Stimulated activated CD4-positive, alpha-beta T cell treated with anti-CD3 and anti-CD28 coated beads, Interleukin-12 subunit alpha, Interleukin-12 subunit beta, amount 100 ng/mL, for 4 hours (primary cell): ENCODE measurements around the gene RAB11A.

Source experiments
- DNase-seq: peaks from one replicate; pipeline ENCODE4 v3.0.0-alpha.2; 2020

RAB11A gene

DNA sequence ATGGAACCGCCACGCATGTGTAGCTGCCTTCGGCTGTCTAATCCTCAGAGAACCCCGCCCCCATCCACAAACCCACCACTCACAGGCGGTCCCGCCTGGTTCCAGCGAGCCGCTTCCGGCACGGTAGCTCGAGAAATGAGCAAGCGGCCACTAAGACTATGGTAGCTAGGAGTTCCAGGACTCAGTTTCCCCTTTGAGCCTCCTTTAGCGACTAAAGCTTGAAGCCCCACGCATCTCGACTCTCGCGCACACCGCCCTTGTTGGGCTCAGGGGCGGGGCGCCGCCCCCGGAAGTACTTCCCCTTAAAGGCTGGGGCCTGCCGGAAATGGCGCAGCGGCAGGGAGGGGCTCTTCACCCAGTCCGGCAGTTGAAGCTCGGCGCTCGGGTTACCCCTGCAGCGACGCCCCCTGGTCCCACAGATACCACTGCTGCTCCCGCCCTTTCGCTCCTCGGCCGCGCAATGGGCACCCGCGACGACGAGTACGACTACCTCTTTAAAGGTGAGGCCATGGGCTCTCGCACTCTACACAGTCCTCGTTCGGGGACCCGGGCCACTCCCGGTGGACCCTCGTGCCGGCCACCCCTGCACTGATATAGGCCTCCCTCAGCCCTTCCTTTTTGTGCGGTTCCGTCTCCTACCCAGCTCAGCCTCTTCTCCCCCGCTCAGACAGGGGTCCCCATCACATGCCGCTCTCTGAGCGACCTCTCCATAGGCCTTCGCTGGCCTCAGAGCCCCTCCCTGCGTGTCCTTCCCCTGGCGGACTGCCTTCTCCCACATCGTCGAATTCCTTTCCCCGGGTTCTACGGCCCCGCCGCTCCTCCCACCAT is at the start of gene RAB11A:
TSS of gene RAB11A (plus strand) at position 366 of the 828 bp plus-strand sequence. CDS start at position 461, 95 bp downstream.
- DNase-seq, result peak; percentile 91

DNA sequence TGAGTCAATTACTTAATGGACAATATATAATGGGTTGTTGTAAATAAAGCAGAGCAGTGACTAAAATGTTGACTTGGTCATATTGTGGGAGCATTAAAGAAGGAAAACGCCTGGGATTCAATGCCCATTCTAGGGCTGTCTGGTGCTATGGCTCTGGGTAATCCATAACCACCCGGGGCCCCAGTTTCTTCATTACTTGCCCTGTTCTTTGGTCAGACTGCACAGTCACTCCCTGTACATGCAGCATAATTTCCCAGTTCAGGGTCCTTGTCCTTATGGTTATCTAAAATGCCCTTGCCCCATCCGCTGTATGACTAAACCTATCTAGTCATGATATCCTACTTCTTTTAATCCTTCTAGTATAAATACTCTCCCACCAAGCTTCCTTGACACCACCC is 49.7 kb upstream of the RAB11A start:
- DNase-seq, result no peak

DNA sequence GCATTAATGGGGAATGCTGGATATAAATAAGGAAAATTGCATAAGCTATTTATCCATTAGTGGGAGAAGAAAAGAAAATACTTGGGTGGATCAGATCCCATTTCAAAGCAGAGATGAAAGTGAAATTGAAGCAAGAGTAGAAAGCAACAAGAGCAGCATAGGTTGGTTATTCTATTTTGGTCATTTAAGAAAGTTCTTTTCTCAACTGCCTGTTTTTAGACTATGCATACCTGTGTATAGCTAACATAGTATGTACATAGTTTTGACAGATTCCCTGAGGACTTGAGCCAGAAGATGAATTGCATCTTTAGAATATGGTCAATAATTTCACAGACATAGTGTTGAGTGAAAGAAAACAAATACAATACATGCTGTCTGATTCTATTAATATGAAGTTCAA is 48.2 kb upstream of the RAB11A start:
- no peak for DNase-seq

DNA sequence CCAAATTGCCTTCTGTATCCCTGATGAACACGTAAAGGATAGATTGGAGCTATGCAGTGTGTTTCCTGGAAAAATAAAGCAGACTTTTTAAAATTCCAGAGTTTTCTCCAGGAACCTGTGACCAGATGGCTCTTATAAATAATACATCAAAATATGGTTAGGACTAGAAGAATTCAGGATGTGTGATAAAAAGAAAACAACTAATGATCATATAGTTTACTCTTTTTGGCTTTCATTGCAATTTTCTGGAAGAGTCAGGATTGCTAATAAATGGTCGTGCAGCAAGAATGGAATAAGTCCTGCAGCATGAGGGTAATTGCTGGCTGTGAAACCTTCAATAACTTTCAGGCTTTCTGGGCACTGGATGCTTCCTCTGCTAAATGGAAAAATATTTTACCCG is 47.0 kb upstream of the RAB11A start:
- no peak for DNase-seq

DNA sequence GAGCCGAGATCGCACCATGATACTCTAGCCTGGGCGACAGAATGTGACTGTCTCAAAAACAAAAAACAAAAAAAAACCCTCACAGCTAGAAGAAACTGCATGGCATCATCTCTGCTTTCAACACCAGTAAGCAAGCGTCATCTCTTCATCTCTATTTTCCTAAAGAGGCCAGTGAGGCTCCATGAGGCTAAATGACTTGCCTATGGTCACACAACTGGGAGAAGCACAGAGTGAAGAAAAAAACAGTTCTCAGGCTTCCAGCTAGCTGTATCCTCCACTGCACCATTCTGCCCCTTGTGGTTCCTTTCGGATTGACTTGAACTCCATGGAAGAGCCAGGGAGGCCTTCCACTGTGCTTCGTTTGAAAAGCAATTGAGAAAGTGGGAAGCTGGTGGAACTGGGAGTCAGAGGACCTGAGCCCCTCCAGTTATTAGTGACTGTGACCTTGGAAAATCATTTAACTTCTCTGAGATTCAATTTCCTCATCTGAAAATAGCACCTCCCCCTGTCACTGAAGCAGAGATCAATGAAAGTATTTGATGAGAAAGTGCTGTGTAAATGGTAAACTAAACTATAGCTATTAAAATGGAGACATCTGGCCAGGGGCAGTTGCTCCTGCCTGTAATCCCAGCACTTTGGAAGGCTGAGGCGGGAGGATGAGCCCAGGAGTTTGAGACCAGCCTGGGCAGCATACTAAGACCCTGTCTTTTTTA is 45.1 kb upstream of the RAB11A start:
- DNase-seq, result no peak

DNA sequence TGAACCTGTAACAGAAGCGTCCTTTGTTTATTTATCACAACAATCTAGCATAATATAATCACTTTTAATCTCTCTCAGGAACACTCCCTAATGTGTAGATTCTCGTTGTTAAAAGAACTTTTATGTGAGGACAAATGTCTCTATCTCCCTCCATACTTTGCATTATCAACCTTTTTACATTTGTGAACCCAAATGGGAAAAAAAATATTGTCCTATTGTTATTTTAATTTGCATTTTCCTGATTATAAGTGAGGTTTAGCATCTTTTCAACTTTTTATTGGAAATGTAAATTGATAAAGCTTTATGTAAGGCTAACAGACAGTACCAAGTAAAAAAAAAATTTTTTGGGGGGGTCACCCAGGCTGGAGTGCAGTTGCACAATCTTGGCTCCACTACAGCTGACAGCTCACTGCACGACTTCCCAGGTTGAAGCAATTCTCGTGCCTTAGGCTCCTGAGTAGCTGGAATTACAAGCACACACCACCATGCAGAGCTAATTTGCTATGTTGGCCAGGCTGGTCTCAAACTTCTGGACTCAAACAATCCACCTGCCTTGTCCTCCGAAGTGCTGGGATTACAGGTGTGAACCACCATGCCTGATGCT is 44.2 kb upstream of the RAB11A start:
- no peak for DNase-seq

DNA sequence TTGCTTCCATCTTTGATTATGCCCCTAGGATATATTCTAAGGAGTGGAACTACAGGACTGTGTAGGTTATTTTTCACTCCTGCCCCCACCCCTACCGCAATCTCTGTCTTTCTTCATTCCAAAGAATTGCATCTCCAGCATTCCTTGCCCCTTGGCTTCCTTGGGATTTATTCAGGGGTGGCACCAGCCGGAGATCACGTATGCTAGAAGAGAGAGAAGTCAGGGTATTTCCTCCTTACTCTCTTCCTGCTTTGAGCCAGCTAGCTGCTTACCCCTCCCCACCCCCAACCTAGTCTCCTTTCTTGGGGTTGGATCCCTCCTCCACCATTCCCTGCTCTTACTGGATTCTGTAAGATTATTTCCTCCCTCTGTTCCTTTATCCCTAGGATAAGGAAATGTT is 42.2 kb upstream of the RAB11A start:
- DNase-seq, result no peak

DNA sequence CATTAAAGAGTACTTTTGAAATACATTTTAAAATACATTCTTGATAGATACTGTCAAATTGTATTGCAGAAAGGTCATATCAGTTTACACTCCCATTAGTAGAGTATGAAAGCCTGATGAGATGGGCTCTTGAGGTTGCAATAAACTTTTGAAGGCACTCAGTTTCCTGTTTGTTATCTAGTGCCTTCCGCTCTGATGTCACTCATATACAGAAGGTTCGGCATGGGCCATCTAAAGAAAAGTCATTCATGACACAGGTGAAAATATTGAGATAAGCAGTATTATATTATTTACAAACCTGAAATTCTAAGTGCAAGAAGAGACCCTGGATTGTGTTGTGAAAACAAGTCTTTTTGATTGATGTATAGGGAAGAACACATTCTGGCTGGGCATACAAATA is 40.7 kb upstream of the RAB11A start:
- DNase-seq, result no peak

DNA sequence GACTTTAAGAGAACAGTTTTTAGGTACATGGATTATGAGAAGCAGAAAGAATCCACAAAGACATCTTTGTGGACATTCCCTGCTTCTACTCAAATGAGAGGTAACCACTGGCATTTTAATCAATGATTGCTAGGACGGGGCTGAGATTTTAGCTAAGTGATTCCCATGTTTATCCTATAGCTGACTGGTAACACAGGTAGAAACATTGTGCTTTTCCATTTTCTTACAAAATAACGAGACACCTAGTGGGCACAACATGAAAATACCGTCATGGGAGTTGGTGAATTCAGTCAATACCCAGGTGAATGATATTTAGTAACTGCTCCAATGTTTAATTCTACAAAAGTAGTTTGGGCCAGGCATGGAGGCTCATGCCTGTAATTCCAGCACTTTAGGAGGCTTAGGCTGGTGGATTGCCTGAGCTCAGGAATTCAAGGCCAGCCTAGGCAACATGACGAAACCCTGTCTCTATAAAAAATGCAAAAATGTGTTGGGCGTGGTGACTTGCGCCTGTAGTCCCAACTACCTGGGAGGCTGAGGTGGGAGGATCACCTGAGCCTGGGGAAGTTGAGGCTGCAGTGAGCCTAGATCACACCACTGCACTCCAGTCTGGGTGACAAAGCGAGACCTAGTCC is 40.0 kb upstream of the RAB11A start:
- no peak for DNase-seq

DNA sequence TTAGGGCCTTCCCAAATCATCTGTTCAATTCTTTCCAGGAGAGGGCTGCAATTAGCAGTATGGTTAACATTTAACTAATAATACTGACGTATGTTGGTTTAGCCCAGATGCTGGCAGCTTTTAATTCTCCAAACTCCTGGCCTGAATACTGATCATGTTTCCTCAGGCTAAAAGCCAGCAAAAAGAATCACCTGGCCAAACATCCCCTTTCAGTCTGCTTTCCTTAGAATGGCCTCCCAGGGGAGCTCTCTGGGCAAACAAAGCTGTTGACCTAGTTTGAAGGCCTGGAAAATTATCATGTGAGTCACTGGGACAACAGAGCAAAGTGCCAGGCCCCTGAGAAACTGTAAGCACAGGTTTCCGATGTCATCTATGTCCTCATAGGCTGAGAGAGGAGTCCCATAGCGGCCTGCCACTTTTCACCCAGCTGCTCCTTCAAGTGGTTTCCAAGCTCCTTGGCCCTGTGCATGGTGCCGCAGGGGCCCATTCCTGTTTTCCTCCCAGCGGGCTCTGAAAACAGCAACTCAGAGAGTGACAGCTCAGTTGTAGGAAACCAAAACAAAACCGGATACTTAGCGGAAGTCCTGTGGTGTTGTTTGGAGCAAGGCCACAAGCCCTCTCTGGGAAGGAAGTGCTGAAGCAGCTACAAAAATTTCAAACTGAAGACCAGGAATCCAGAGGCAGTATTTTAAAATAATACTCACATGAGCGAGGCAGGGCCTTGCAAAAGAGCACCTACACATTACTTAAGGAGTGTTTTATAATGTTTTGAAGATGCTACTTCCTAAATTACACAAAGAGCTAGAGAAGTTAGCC is 36.5 kb upstream of the RAB11A start:
- peak; percentile 17 for DNase-seq

DNA sequence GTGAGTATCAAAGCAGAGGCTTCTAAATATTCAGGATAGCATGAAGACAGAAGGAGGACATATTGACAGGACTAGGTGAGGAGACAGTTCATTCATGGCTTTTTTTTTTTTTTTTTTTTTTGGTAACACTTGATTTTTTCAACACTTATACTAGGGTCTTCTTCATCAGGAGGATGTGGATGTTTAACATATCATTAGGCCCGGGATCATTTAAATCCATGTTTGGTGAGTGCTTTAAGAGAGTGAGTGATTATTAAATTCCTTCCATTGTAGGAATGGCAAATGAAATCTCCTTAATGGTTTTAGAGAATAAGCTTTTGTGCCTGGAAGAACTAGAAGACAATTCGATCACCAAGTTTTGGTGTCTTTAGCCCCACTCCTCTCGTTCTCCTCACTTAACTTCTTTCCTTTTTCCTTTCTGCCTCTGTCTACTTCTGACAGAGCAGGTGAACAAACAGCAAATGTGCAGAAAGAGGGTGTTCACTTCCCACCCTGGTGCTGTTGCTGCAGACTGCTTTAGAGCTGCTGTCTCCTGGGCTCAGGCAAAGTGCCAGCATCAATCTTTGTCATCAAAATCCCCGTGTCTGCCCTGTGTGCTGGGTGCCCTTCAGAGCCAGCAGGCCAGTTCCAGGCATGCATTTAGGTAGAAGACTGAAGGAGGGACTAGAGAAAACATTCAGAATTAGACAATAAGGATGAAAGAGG is 35.6 kb upstream of the RAB11A start:
- peak; percentile 14 for DNase-seq

DNA sequence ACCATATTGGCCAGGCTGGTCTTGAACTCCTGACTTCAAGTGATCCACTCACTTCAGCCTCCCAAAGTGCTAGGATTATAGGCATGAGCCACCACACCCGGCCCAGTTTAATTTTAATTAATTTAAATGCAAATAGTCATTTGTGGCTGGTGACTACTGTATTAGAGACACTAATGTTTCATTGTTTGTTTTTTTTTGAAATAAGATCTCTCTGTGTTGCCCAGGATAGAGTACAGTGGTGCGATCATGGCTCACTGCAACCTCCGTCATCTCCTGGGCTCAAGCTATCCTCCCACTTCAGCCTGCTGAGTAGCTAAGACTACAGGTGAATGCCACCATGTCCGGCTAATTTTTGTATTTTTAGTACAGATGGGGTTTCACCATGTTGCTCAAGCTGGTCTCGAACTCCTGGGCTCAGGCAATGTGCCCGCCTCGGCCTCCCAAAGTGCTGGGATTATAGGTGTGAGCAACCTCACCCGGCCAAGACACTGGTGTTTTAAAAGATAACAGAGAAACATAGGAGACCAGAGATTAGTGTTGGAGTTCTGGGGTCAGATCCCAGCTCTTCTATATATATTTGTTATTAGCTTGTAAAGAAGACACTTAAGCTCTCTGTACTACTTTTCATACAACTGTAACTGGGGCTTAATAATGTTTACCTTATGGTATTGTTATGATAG is 34.5 kb upstream of the RAB11A start:
- DNase-seq, result no peak

DNA sequence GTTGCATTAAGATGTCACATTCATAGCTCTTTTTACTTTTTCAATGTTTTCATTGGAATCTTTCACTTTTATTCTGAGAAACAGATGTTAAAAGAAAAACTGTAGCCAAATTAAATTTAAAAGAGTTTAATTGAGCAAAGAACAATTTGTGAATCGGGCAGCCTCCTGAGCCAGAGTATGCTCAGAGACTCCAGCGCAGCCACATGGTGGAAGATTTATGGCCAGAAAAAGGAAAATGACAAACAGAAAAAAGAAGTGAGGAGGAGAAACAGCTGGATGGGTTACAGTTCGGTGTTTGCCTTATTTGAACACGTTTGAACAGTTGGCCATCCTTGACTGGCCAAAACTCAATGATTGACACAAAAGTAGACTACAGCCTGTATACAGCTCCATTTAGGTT is 33.8 kb upstream of the RAB11A start:
- no peak for DNase-seq

DNA sequence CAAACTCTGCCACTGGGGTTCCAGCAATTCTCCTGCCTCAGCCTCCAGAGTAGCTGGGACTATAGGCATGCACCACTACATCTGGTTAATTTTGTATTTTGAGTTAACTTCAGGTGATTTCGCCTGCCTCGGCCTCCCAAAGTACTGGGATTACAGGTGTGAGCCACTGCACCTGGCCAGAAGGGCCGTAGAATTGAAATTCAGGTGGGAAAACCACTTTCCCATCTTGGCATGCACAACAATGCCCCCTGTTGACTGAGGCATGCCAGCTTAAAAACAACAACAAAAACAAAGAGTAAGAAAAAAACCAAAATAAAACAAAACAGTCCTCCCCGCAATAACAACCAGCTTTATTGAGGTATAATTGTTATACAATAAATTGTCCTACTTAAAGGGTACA is 32.6 kb upstream of the RAB11A start:
- DNase-seq, result no peak

DNA sequence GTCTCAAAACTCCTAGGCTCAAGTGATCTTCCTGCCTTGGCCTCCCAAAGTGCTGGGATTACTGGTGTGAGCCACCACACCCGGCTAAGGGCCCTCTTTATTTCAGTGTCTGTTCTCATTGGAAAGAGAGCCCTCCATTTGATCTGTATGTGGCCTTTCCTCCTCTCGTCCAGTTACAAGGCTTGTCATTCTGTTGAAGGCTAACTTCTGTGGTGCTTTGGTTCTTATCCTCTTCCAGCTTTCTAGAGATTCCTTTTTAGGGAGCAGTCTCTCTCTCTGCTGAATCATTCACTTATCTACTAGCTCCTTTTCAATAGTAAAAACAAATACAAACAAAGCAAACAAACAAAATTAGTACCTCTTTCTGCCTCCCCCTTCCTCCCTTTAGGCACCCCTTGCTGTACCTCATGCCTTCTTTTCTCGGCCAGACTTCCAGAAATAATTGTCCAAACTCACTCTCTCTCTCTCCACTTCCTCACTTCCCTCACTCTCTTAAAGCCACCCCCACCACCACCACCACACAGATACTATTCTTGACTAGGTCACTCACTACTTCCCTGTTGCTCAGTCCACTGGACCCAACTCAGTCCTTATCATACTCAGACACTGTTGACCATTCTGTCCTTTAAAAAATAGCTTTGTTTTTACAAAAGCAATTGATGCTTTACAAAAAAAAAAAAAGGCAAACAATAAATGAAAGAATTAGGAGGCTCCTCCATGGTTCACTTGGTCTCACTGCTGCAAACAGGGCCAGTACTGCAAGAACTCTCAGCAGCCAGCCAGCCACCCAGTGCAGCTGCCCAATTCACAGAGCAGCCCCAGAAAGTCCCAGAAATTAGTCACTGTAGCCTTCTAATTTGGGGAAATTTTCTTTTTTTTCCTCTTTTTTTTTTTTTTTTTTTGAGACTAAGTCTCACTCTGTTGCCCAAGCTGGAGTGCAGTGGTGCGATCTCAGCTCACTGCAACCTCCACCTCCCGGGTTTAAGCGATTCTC is 31.7 kb upstream of the RAB11A start:
- DNase-seq, result no peak

DNA sequence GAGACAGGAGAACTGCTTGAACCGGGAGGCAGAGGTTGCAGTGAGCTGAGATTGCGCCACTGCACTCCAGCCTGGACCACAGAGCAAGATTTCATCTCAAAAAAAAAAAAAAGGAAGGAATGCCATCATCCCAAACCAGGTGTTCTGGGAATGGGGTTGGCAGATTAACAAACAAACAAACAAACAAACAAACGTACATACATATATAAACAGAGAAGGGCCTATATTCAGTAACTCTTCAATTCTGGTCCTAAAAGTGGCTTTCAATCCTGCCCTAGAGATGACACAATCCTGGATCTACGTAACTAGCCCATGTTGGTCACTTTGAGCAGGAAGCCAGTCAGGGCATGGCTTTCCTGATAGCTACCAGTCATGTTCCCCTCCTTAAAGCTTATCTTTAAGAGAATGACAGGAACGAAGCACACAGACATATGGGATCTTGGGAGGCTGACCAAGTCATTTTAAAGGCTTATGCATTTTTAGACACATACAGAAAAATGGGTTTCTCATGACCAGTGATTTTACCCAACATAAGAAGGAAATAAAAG is 29.9 kb upstream of the RAB11A start:
- DNase-seq, result no peak

DNA sequence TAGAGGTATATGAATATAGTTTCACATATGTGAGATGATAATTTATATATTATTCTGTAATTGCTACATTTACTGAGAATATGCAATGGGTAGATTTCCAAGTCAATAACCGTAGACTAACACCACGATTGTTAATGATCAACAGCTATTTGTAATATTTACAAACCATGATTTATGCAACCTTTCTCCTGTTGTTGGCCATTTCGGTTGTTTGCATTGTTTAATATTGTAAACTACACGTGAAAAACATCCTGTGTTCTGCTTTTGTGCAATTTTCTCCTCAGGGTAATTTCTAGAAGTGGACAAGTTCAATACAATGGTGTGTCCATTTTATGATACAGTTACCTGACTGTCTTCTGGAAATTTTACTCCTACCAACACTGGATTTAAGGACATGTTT is 29.3 kb upstream of the RAB11A start:
- DNase-seq, result no peak

DNA sequence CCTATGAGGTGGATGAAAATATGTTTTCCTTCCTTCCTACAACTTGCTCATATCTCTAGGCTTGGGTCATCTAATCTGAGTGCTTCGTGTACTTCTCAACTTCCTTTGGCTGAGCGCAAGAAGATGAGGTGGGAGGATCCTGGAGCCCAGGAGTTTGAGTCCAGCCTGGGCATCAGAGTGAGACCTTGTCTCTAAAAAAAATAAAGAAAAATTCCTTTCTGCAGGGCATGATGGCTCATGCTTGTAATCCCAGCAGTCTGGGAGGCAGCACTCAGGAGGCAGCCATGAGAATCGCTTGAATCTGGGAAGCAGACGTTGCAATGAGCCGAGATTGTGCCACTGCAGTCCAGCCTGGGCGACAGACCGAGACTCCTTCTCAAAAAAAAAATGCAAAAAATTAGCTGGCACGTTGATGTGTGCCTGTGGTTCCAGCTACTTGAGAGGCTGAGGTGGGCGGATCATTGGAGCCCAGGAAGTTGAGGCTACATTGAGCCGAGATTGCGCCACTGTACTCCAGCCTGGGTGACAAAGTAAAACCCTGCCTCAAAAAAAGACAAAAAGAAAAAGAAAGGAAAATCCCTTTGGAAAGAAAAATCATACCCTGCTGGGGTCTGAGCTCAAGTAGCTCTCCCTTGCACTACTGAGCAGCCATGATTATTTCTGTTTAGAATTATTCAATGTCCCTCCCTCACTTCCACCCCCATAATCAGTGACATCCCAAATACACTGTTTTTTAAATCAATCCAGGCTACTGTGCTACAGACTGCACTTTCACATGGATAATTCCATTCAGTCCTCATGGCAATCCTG is 28.0 kb upstream of the RAB11A start:
- no peak for DNase-seq
